K562 (cell line): ENCODE data around the gene SLC7A4. TPM values are rescaled to one million over a fixed set of nuclear protein-coding genes. Genes with fewer than 3 reads are reported as not detected.

ENCODE experiments used
- BRCA1 ChIP-seq, 2 experiments: fragments of 450-650 bp in 1 of 2; sonication (generic) in 1 of 2; formaldehyde crosslinking in 1 of 2; IDR thresholded peaks; 2 replicates each; pipeline versions ENCODE4 v1.5.0 to v1.6.1; 2017 to 2020; ENCODE audit warnings: mild to moderate bottlenecking in 1 of 2, missing genetic modification reagents in 1 of 2
- CBFA2T2 ChIP-seq: fragments of 450-650 bp; conservative IDR thresholded peaks from 2 replicates; pipeline ENCODE4 v1.6.1; 2017; ENCODE audit warnings: mild to moderate bottlenecking
- CHD1 ChIP-seq: fragments of 200-600 bp; sonication (generic); IDR thresholded peaks from one replicate; pipeline ENCODE4 v1.6.1; 2012; ENCODE audit warnings: mild to moderate bottlenecking, moderate library complexity, low read length, inconsistent platforms
- CLOCK ChIP-seq: fragments of 250-450 bp; sonication (Bioruptor Pico); IDR thresholded peaks from 2 replicates; pipeline ENCODE4 v1.4.0; 2020; ENCODE audit warnings: mild to moderate bottlenecking, moderate library complexity, borderline replicate concordance
- DPF2 ChIP-seq: fragments of 450-650 bp; IDR thresholded peaks from 2 replicates; pipeline ENCODE4 v1.6.1; 2016
- KLF16 ChIP-seq: IDR thresholded peaks from 2 replicates; pipeline ENCODE4 v1.6.1; 2016; ENCODE audit warnings: antibody characterized with exemption
- MLX ChIP-seq, 2 experiments: fragments of 450-650 bp in 1 of 2; sonication (generic) in 1 of 2; formaldehyde crosslinking; conservative IDR thresholded peaks; 2 replicates each; pipeline versions ENCODE4 v1.4.0 to v1.8.1; 2020 to 2022; ENCODE audit warnings: mild to moderate bottlenecking in 1 of 2, missing genetic modification reagents in 1 of 2
- MTA3 ChIP-seq: fragments of 450-650 bp; formaldehyde crosslinking; IDR thresholded peaks from 2 replicates; pipeline ENCODE4 v1.6.1; 2017; ENCODE audit warnings: mild to moderate bottlenecking, borderline replicate concordance
- MXD1 ChIP-seq: fragments of 250-450 bp; sonication (Bioruptor Pico); IDR thresholded peaks from 2 replicates; pipeline ENCODE4 v1.8.0; 2021; ENCODE audit warnings: borderline replicate concordance, mild to moderate bottlenecking, moderate library complexity; ENCODE audit not compliant: poor library complexity, severe bottlenecking
- RAD21 ChIP-seq, 2 experiments: fragments of 250-450 bp in 1 of 2; fragments of 450-650 bp in 1 of 2; sonication (Bioruptor Pico) in 1 of 2; formaldehyde crosslinking in 1 of 2; IDR thresholded peaks in 1 of 2; conservative IDR thresholded peaks in 1 of 2; 2 replicates each; pipeline versions ENCODE4 v1.4.0 to v1.8.0; 2020 to 2022; ENCODE audit warnings: mild to moderate bottlenecking in 2 of 2, moderate library complexity in 1 of 2
- SMAD1 ChIP-seq: fragments of 150-350 bp; IDR thresholded peaks from 2 replicates; pipeline ENCODE4 v1.6.1; 2014; ENCODE audit warnings: low read length, low read depth; ENCODE audit not compliant: partially characterized antibody
- SMC3 ChIP-seq: conservative IDR thresholded peaks from 2 replicates; pipeline ENCODE4 v1.6.1; 2011; ENCODE audit warnings: low read depth, low read length, improper control_type of control experiment; ENCODE audit not compliant: insufficient read depth
- SUPT5H ChIP-seq: fragments of 450-650 bp; IDR thresholded peaks from 2 replicates; pipeline ENCODE4 v1.6.1; 2016
- ZFP36 ChIP-seq: fragments of 150-350 bp; IDR thresholded peaks from 2 replicates; pipeline ENCODE4 v1.6.1; 2018; ENCODE audit warnings: low read length, low read depth; ENCODE audit not compliant: partially characterized antibody
- ZFPM2 ChIP-seq: fragments of 250-450 bp; sonication (Bioruptor Pico); IDR thresholded peaks from 2 replicates; pipeline ENCODE4 v1.5.1; 2022; ENCODE audit warnings: mild to moderate bottlenecking
- ZNF124 ChIP-seq: sonication (generic); formaldehyde crosslinking; IDR thresholded peaks from 2 replicates; pipeline ENCODE4 v1.8.1; 2022; ENCODE audit warnings: missing genetic modification reagents
- ZNF133 ChIP-seq: fragments of 250-450 bp; sonication (Bioruptor Pico); IDR thresholded peaks from 2 replicates; pipeline ENCODE4 v1.4.0; 2020; ENCODE audit warnings: mild to moderate bottlenecking
- ZNF274 ChIP-seq: IDR thresholded peaks from 2 replicates; pipeline ENCODE4 v1.6.1; 2011; ENCODE audit warnings: low read depth, mild to moderate bottlenecking, low read length, moderate library complexity, borderline replicate concordance
- ZNF324 ChIP-seq: fragments of 250-450 bp; sonication (Bioruptor Pico); IDR thresholded peaks from 2 replicates; pipeline ENCODE4 v1.4.0; 2020; ENCODE audit warnings: mild to moderate bottlenecking
- ZNF354B ChIP-seq: fragments of 250-450 bp; sonication (Bioruptor Pico); IDR thresholded peaks from 2 replicates; pipeline ENCODE4 v1.4.0; 2020
- ZSCAN29 ChIP-seq: fragments of 450-650 bp; IDR thresholded peaks from 2 replicates; pipeline ENCODE4 v1.6.1; 2017
- polyA plus RNA-seq, 8 experiments: library from polyadenylated mRNA; depleted of rRNA in 4 of 8; stranded (reverse) in 5 of 8; unstranded in 3 of 8; fragments of >200 nt; fragmentation: Nextera tagmentation in 2 of 8; fragmentation: Illumina TruSeq in 1 of 8; extraction: Ambion mirVana in 2 of 8; extraction: Trizol in 1 of 8; gene quantifications; 2 replicates each; pipeline versions ENCODE4 v1.2.1 to v1.2.3, GENCODE V29; 2011 to 2014; ENCODE audit warnings: inconsistent platforms in 1 of 8, missing spikeins in 1 of 8
- total RNA-seq, 7 experiments: library from RNA; depleted of rRNA in 6 of 7; stranded (reverse); fragments of >200 nt in 6 of 7; fragmentation: Illumina TruSeq in 2 of 7; extraction: Trizol in 2 of 7; gene quantifications; 2 replicates each; pipeline versions ENCODE4 v1.2.1 to v1.2.3, GENCODE V29; 2011 to 2021; ENCODE audit warnings: low replicate concordance in 1 of 7

SLC7A4 gene
- total and polyA plus RNA-seq, 9 of the 15 experiments (the other 6 are each of a cell fraction or from before 2014, with no cell fraction given) = not detected

- peak; percentile 97 for TF ChIP-seq SMAD1
- peak; percentile 88; the same call in 1 of the 2 replicates for TF ChIP-seq CLOCK (CRISPR knock-in tag)
- no peak for TF ChIP-seq MTA3
- peak; percentile 69; the same call in 1 of the 2 replicates for TF ChIP-seq ZNF274
- TF ChIP-seq DPF2 = no peak
- TF ChIP-seq ZNF354B (CRISPR knock-in tag) = peak; percentile 83
- peak; percentile 39 to 44; a peak in 2 of 4 replicates for TF ChIP-seq RAD21 (CRISPR knock-in tag; conservative IDR thresholded peaks at IDR 0.05 in 1 of 2, IDR thresholded peaks at IDR 0.05 in 1 of 2)
- peak; percentile 51 for TF ChIP-seq ZNF324
- peak; percentile 5 for TF ChIP-seq CHD1
- TF ChIP-seq SMC3 = no peak
- TF ChIP-seq ZNF124 (CRISPR knock-in tag) = no peak
- no peak for TF ChIP-seq BRCA1 (IDR thresholded peaks at IDR 0.05)
- no peak for TF ChIP-seq BRCA1 (CRISPR knock-in tag; IDR thresholded peaks at IDR 0.05)
- TF ChIP-seq MLX (CRISPR knock-in tag; conservative IDR thresholded peaks at IDR 0.05) = peak; percentile 93 to 97
- TF ChIP-seq ZFPM2 (CRISPR knock-in tag) = peak; percentile 10; the same call in 1 of the 2 replicates
- peak; percentile 35 for TF ChIP-seq ZFP36
- TF ChIP-seq ZNF133 = peak; percentile 90; the same call in 1 of the 2 replicates
- TF ChIP-seq ZSCAN29 = no peak
- no peak for TF ChIP-seq SUPT5H
- no peak for TF ChIP-seq KLF16
- no peak for TF ChIP-seq CBFA2T2
- TF ChIP-seq MXD1 (CRISPR knock-in tag) = peak; percentile 92
Observed at GRCh38 chr22:21001601-21002325, 30.6 kb downstream of the SLC7A4 start, which contains the start of gene THAP7 (continued).
